HG03432 (cell line): ENCODE measurements around the gene MAD1L1.

Experiments used
- ATAC-seq: cut with Tn5 transposase; IDR thresholded peaks from one replicate; pipeline ENCODE4 v1.9.1; 2021; ENCODE audit warnings: mild to moderate bottlenecking, moderate library complexity; ENCODE audit not compliant: unreplicated experiment

Gene MAD1L1

DNA sequence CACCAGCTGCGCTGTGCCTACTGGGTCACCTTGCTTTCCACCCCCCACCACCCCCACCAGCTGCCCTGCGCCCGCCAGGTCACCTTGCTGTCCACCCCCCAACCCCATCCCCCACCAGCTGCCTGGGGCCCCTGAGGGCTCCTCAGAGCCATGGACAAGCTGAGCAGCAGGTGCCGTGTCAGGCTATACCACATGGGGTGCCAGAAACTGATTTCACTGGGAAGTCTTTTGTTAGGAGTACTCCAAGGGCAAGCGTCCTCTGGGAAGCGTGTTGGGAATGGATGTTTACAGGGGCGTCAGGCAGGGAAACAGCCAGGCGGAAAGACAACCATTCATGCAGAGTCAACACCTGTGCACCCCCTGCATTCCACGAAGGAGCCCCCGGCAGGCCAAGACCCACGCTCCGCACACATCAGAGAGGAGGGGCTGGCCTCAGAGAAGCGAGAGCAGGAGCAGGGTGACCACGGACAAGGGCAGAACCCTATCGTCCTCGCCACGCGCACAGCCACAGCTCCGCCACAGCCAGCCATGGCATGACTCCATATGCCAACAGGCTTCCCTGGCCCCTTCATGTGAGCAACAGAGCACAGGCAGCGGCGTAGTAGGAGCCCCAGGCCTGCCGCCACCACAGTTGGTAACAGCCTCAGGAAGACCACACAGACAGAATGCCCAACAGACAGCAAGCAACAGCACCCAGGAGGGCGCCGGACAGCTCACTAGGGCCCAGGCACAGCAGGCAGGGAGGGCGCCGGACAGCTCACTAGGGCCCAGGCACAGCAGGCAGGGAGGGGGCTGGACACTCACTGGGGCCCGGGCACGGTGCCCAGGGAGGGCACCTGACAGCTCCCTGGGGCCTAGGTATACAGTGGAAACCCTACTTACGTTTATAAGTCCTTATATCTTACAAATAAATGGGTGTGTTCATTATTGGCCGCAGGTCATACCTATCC is 180.8 kb downstream of the MAD1L1 start:
- ATAC-seq: no peak

DNA sequence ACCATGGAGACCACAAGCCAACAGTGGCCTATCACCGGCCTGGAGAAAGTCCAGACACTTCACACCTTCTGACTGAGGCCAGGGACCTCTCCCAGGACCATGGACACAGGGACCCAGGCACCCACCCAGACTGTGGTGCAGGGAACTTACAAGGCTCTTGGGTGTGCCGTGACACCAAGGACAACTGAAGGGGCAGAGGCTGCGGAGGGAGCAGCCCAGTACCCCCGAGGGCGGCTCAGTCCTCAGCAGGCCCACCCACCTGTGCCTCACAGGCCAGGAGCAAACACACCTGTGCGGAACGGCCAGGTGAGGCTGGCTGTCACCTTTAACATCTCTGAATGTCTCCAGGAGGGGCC is 182.3 kb downstream of the MAD1L1 start:
- no peak for ATAC-seq

DNA sequence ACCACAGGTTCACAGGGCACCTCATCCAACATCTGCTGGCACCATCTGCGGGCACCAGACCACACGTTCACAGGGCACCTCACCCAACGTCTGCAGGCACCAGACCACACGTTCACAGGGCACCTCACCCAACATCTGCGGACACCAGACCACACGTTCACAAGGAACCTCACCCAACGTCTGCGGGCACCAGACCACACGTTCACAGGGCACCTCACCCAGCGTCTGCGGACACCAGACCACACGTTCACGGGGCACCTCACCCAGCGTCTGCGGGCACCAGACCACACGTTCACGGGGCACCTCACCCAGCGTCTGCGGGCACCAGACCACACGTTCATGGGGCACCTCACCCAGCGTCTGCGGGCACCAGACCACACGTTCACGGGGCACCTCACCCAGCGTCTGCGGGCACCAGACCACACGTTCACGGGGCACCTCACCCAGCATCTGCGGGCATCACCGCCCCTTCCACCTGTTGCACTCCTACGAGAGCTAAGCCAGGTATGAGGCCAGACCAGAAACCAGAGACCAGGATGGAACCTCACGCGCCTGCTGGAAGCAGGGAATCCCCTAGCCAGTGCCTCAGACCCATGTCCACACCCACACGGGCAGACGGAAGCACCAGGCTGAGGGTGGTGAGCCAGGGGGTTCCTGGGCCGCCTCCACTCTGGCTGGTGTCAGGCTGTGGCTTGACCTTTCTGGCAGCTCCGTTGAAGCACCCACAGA is 182.8 kb downstream of the MAD1L1 start:
- ATAC-seq: no peak

DNA sequence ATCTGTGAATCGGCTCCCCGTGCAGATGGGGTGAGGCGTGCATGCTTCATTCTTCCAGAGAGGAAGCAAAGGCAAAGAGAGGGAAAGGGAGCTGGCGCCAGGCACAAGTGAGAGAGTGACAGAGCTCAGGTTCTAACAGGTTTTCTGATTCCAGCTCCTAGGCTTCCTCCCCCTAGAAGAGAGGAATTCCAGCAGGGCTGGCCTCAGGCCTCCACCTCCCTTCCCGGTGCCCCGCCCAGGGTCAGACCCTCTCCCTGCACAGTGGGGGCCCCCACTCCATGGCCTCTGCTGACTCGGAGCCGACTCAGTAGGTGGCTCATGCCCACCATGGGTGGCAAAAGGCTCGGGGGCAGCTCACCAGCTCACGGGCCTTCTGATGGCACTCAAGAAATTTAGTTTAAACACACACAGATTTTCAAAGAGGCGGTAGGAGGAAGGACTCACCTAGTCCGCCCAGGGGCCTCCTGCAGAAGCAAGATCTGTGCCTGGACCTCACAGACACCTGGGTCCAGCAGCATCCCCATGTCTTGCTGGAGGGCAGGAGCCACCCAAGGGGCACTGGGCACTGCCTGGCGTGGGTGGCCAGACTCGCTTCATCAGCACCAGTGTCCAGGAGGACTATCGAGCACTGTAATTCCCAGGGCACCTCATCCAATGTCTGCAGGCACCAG is 183.5 kb downstream of the MAD1L1 start:
- ATAC-seq: no peak

DNA sequence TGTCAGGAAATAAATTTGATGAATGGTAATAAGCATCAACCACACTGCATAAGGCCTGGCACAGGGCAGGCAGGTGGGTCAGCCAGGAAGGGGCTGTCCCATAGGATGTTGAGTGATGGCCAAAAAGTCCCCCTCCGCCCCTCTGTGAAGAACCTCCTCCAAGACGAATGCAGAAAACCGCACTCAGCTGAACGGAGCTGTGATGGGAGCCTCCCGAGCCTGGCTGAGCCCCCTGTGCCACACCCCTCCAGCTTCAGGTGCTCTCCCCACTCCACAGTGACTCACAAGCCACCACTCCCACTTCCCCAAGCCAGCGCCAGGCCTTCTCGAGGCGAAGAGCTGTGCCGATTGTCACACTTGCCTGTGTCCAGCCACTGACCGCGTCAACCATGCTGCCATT is 184.2 kb downstream of the MAD1L1 start:
- ATAC-seq: no peak

DNA sequence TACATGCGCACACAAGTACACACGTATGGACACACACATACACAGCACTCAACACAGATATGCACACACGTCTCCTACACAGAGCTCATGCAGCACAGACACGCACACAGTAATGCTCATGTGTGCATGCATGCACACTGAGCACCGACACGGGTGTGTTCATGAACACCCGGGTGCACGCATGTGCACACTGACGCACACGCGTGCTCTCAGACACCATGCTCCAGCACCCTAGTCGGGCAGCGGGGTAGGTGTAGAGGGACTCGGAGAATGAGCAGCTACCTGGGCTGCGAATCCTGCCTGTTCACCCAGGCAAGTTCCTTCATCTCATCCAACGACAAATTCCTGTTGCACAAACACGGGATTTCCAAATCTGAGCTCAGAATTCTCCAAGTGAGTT is 184.7 kb downstream of the MAD1L1 start:
- ATAC-seq: no peak

DNA sequence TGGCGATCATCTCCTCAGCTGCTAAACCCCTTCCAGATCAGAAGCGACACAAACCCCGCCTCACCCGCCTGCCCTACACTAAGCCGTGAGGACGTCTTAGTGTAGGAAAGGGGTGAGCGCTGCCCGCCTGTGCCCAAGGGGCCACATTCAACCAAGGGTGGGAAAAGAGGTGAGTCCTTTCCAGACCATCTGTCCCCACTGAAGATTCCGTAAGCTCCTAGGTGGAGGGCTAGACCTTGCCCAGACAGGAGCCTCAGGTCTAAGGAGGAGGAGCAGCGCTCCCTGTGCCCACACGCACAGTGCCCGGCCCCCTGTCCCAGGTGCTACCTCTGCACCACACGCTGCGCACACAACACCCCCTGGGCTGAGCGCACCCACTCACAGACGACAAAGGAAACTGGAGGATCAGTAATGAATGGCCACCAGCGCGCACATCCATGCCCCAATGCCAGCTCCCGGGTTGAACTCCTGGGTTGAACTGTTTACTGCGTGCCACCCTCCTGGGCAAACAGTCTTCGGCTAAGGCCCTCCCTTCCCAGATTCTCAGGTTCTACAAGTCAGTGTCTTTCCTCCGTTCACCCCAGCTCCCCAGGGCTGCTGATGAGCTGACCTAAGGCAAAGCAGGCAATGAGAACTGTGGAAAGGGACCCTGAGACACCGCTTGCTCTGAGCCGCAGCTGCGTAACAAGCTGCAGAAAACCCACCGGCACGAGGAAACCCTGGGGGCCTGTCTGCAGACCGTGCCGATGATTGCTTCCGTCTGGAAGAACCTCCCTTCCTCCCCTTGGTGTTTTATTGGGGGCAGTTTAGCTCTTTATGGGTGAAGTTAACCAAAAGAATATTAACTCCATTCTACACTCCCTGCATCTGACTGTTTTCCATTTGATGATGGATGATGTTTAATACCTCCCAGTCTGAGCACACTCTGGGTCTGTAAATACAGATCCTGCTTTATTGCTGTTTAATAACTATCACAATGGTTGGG is 185.9 kb downstream of the MAD1L1 start:
- ATAC-seq: no peak

DNA sequence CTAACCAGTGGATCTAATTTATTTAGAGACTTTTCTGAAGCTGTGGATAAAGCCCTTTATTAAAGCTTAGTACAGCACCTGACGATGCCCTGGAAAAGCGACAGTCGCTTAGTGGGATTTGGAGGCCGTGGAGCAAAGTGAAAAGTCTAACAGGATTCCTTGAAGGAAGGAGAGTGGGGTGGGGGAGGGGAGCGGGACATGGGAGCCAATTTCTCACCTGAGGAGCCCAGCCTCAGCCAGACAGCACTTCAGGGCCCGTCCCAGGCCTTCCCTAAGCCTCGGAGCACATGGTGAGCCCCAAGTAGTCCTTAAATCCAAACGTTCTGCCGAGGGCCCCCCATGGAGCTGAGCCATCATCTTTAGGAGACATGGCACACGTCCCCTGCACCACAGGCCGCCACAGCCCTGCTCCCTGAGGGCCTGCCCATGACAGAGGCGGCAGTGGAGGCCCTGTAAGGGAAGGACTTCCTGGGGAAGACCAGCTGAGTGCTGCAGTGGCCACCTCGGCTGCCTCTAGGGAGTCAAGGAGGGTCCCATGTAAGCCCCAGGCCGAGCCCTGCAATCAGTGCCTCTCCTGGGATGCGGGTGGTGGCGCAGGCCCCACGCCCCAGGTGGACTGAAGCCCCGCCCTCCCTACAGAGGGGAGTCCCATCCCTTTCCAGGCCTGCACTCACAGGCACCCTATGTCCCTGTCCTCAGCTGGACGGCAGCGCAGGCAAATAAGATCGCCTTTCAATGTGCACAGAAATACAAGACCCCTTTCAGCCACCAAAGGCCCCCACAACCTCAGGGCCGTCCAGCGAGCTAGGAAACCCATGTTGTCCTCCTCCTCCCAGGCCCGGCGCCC is 187.0 kb downstream of the MAD1L1 start:
- no peak for ATAC-seq

DNA sequence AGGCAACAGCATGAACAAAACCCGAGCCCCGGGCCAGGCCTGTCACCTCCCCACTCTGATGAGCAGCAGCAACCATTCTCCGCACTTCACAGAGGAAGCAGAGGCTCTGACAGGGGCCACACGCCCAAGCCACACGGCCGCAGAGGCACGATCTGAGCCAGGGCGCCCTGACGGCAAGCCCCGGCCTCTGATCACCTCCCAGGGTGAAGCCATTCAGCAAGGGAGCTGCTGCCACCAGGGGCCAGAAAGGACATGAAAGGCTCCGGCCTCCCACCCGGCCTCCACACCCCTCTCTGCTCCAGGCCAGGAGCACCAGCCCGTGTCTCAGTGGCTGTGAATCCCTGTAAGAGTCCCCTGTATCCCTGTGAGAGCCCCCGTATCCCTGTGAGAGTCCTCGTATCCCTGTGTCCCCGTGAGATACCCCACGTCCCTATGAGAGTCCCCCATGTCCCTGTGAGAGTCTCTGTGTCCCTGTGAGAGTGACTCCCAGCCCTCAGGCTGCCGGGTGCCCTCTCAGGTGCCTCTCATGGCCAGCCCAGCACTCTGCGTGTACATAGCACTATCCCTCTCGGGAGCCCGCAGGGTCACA is 187.8 kb downstream of the MAD1L1 start:
- ATAC-seq: no peak

DNA sequence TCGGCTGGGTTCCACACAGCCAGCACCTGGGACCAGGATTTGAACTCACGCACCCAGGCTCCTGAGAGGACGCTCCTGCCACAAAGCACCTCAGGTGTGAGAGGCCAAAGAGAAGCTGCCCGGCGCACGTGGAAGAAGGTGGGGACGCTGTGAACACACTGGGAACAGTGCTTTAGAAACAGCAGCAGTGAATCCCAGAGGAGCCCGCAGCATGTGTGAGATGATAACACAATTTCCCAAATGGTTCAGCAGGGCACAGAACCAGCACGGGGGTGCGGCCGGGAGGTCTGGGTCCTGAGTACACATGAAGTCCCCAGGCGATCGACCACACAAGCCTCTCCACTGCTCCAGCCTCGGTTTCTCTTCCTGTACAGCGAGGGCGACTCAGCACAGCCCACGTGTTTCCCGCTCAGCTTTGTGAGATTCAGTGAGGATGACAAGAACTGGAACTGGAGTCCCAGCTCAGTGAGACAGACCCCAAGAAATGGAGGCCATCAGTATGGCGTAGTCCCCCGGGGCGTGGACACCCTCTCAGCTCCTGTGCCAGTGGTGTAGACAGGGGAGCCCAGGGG is 188.3 kb downstream of the MAD1L1 start:
- no peak for ATAC-seq

DNA sequence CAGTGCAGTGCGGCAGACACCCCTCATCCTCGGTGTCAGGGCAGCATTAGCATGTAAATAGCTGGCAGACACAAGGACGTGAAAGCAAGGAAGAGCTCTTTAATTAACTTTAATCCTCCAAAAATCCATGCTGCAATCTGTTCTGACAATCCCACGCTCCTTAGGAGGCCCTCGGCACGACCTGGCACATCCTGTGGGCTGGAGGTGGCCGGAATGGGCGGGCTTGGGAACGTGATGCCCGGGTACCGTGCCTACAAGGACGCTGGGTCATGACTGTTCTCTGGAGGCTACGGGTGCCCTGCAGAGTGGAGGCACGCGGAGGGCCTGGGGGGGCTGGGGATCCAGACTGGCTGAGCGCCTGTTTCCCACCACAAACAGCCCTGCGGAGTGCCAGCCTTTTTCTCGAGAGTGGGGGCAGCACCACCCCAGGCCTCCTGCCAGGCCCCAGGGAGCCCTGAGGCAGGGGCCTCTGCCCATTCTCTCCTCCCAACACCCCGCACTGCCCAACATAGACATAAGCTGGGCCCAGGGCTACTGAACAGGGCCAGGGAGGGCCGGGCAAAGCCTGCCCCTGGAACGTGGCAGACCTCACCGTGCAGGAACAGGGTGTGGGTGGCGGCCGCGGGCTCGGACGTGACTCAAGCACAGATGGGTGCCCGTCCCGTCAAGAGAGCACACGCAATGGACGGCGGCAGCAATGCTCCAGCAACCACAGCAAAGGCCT is 189.3 kb downstream of the MAD1L1 start:
- no peak for ATAC-seq

DNA sequence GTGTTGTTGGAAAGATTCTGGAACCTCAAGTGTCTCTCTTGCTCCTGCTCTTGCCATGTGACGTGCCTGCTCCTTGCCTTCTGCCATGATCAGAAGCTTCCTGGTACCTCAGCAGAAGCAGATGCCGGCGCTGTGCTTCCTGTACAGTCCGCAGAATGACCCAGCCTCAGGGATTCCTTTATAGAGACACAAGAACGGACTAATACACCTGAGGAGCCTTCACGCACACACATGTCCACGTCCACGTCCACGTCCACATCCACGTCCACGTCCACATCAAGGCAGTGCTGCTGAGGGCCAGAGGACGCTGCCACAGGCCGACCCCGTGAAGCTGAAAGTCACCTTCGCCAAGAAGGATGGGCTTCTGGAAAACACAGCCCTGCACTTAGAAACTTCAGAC is 190.1 kb downstream of the MAD1L1 start:
- ATAC-seq: no peak

DNA sequence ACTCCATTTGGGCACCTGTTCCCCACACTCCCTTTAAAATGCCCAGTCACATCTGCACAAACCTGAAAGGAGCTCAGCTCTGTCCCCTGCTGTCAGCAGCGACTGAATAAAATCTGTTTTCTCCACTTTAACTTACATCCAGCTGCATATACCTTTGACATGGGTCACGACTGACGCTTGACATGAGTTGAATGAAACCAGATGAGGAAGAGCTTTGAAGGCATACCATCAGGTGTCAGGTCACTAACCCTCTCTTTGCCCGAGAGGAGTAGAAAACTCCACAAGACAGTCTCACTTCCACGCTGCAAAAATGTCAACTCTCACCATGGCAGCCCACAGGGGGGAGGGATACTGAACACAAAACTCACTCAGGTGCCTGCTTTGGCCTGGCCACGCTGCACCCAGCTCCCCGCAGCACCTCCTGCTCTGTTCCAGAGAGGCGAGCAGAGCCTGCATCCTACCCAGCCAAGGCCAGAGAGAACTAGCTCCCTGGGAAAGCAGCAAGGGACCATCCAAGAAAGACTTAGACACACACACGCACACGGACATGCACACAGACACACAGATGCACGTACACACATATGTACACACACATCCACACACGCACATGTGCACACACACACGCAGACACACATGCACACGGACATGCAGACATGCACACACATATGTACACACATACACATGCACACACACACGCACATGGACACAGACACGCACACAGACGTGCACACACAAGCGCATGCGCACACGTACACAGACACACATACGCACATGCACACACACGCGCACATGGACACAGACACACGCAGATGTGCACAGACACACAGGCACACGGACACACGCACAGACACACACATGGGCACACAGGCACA is 191.0 kb downstream of the MAD1L1 start:
- no peak for ATAC-seq

DNA sequence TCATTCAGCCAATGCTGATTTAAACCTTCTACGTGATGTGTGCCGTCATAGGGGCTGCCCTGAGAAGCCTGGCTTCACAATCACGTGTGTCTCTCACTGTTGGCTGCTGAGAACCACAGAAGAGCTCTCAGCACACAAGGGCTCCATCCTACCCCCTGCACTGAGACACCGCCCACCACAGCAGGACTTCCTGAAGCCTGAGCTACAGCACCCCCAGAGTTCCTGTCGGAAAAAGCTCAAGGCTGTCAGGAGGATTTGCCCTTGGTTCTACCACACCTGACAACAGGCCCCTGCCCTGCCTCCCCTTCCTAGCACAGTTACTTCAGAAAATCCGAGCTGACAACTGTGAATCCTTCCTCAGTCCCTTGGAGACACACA is 191.9 kb downstream of the MAD1L1 start:
- ATAC-seq: no peak

DNA sequence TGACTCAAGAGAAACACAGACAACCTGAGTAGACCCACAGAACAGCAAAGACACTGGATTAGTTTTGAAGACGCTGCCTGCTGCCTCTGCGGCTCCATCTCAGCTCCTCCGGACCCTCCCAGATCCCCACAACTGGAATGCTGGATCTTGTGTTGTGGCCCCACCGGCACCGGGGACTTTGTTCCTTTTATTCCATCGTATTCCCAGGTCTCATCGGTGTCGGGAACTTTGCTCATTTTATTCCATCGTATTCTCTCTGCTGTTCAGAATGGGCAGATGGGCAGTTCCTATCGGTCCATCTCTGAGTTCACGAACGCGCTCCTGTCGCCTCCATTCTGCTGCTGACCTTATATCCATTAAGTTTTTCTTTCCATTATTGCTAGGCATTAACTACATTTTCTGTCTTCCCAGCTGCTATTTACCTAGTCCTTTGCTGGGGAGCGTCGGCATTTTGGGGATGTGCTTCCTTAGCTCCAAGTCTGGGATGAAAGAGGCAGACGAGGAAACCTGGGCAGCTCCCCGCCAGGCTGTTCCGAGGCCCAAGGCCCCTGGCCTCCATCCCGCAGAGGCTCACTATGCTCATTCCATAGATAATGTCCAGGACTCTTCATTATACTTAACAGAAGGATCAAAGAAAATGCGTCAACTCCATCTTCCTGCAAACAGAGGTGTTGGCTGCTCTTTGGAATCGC is 192.4 kb downstream of the MAD1L1 start:
- no peak for ATAC-seq

DNA sequence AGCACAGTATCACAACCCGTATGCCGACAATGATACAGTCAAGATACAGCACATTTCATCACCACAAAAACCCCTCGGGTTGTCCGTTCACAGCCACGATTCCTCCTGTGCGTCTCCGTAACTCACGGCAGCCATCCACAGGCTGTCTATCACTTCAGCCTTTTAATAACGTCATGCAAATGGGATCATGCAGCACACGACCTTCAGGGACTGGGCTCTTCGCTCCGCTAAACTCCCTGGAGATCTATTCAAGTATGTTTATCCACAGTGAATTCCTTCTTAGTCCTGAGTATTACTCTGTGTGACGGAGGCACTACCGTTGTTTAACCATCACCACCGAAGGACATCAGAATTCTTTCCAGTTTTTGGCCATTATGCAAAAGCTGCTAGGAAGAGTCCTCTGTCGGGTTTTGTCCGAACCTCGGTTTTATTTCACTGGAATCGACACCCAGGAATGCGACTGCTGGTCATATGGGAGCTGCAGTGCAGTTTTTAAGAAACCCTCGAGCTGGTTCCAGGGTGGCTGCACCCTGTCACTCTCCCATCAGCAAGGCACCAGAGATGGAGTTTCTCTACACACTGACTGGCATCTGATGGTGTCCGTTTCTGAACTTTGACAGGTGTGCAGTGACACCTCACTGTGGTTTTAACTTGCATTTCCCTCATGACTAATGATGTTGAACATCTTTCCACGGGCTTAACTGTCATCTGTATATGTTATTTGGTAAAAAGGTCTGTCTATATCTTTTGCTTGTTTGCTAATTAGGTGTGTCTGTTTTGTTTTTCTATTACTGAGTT is 193.6 kb downstream of the MAD1L1 start:
- ATAC-seq: no peak
